Neural progenitor cell (in vitro differentiated cells): Measurements from ENCODE around the gene SSTR5. TPM values are rescaled to one million over a fixed set of nuclear protein-coding genes. Genes with fewer than 3 reads are reported as not detected.

ENCODE experiments used
- DNase-seq: peaks from one replicate; pipeline ENCODE4 v3.0.0-alpha.2; 2016; ENCODE audit warnings: low spot score
- H2AFZ ChIP-seq: fragments of 200-600 bp; sonication (generic); replicated peaks from 2 replicates; pipeline ENCODE4 v1.6.1; 2016; ENCODE audit warnings: antibody characterized with exemption
- H3F3A ChIP-seq: fragments of 200-600 bp; sonication (generic); 2 replicates; pipeline ENCODE4 v1.6.1; 2016; ENCODE audit warnings: antibody characterized with exemption, low read depth
- H3K27ac ChIP-seq: fragments of 200-600 bp; sonication (generic); 2 replicates; pipeline ENCODE4 v1.5.1; 2016; ENCODE audit warnings: mild to moderate bottlenecking
- H3K27me3 ChIP-seq: fragments of 200-600 bp; sonication (generic); 2 replicates; pipeline ENCODE4 v1.6.1; 2016; ENCODE audit warnings: mild to moderate bottlenecking, moderate library complexity
- H3K36me3 ChIP-seq: fragments of 200-600 bp; sonication (generic); 2 replicates; pipeline ENCODE4 v1.5.1; 2016
- H3K4me1 ChIP-seq: fragments of 200-600 bp; sonication (generic); 2 replicates; pipeline ENCODE4 v1.6.1; 2016; ENCODE audit warnings: mixed run types
- H3K4me2 ChIP-seq: fragments of 200-600 bp; sonication (generic); 2 replicates; pipeline ENCODE4 v1.6.1; 2016
- H3K4me3 ChIP-seq: fragments of 200-600 bp; sonication (generic); 2 replicates; pipeline ENCODE4 v1.5.1; 2016
- H3K79me2 ChIP-seq: fragments of 200-600 bp; sonication (generic); 2 replicates; pipeline ENCODE4 v1.6.1; 2016; ENCODE audit warnings: low read depth
- H3K9ac ChIP-seq: fragments of 200-600 bp; sonication (generic); 2 replicates; pipeline ENCODE4 v1.6.1; 2016
- H3K9me3 ChIP-seq: fragments of 200-600 bp; sonication (generic); 2 replicates; pipeline ENCODE4 v1.5.1; 2016; ENCODE audit warnings: low read depth
- H4K20me1 ChIP-seq: fragments of 200-600 bp; sonication (generic); 2 replicates; pipeline ENCODE4 v1.6.1; 2016; ENCODE audit warnings: low read depth
- H3K27ac Mint-ChIP-seq: 3 replicates; pipeline ENCODE4 v1.8.0; 2021; ENCODE audit warnings: mixed read lengths
- H3K27me3 Mint-ChIP-seq: 2 replicates; pipeline ENCODE4 v1.8.0; 2022; ENCODE audit warnings: low read depth, mild to moderate bottlenecking, inconsistent platforms, moderate library complexity, mixed read lengths; ENCODE audit not compliant: insufficient read depth
- H3K36me3 Mint-ChIP-seq: 3 replicates; pipeline ENCODE4 v1.8.0; 2021; ENCODE audit warnings: mixed read lengths
- H3K4me1 Mint-ChIP-seq: 3 replicates; pipeline ENCODE4 v1.8.0; 2021; ENCODE audit warnings: mixed read lengths
- H3K4me3 Mint-ChIP-seq: 3 replicates; pipeline ENCODE4 v1.8.0; 2021; ENCODE audit warnings: mild to moderate bottlenecking, moderate library complexity, mixed read lengths
- H3K9me3 Mint-ChIP-seq: 3 replicates; pipeline ENCODE4 v1.8.0; 2020; ENCODE audit warnings: mixed read lengths
- EZH2 ChIP-seq: fragments of 200-600 bp; sonication (generic); IDR thresholded peaks from 2 replicates; pipeline ENCODE4 v1.6.1; 2017; ENCODE audit warnings: antibody characterized with exemption, mild to moderate bottlenecking, moderate library complexity
- total RNA-seq: library from RNA; depleted of rRNA; stranded (reverse); fragments of >200 nt; gene quantifications from 2 replicates; pipeline ENCODE4 v1.2.3, GENCODE V29; 2015; ENCODE audit warnings: low replicate concordance
- TF ChIP-seq, protein P1 (sequence below): fragments of 200-600 bp; sonication (generic); IDR thresholded peaks from 2 replicates; pipeline ENCODE4 v1.5.1; 2017; ENCODE audit warnings: antibody characterized with exemption, mild to moderate bottlenecking

The SSTR5 gene
- total RNA-seq, 1 donor from 2014 or later = not detected

DNA sequence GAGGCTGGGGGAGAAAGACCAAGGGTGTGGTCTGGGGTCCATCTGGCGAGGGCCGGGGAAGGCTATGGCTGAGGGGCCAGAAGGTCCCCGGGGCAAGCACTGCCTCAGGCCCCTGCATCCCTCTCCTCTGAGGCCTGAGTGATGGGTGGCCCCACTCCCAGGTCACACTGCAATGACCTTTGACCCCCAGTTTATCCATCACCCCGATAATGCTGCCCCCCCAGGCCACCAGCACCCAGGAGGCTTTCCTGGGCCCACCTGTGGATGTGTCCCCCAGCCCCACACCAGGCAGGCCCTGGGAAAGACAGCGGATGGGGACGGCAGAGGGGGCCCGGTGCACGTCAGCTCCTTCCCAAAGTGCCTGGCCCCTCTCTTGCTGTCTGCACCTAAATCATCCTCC lies 57.8 kb downstream of the SSTR5 start:
- H3K4me3 Mint-ChIP-seq = no peak overlapping the region
- peaks cover 12% of the 10 kb centered on the region for H3K4me1 ChIP-seq

More for the DNA sequence above, 57.8 kb downstream of the SSTR5 start:
- Mint-ChIP-seq H3K9me3 (no peaks in the 10 kb centered on the region), H3K36me3 (no peaks in the 10 kb centered on the region), H3K27ac (no peak overlapping the region), H3K27me3 (peaks cover 5% of the 10 kb centered on the region), H3K4me1 (peaks cover 7% of the 10 kb centered on the region)
- no peak for DNase-seq
- Histone ChIP-seq H3K27ac (no peak overlapping the region), H3K36me3 (no peaks in the 10 kb centered on the region), H4K20me1 (no peaks in the 10 kb centered on the region), H3K9me3 (no peaks in the 10 kb centered on the region), H3K9ac (no peak overlapping the region), H3K79me2 (no peaks in the 10 kb centered on the region), H2AFZ (no peak overlapping the region), H3K4me3 (no peak overlapping the region), H3F3A (no peaks in the 10 kb centered on the region), H3K4me2 (no peak overlapping the region), H3K27me3 (no peaks in the 10 kb centered on the region)
- TF ChIP-seq, protein P1, sequence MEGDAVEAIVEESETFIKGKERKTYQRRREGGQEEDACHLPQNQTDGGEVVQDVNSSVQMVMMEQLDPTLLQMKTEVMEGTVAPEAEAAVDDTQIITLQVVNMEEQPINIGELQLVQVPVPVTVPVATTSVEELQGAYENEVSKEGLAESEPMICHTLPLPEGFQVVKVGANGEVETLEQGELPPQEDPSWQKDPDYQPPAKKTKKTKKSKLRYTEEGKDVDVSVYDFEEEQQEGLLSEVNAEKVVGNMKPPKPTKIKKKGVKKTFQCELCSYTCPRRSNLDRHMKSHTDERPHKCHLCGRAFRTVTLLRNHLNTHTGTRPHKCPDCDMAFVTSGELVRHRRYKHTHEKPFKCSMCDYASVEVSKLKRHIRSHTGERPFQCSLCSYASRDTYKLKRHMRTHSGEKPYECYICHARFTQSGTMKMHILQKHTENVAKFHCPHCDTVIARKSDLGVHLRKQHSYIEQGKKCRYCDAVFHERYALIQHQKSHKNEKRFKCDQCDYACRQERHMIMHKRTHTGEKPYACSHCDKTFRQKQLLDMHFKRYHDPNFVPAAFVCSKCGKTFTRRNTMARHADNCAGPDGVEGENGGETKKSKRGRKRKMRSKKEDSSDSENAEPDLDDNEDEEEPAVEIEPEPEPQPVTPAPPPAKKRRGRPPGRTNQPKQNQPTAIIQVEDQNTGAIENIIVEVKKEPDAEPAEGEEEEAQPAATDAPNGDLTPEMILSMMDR = no peak
- no peak for TF ChIP-seq EZH2

Other genes starting within 250 kb of the SSTR5 start
- 3.4 and 26.8 TPM in 2 replicates for gene LMF1, start 101.8 kb upstream of the SSTR5 start, total RNA-seq
- gene SOX8, start 91.0 kb upstream of the SSTR5 start, total RNA-seq = 0.75 and 3.0 TPM in 2 replicates
- gene C1QTNF8, start 23.5 kb downstream of the SSTR5 start, total RNA-seq = not detected in 2 replicates
- 9.5 and 32.6 TPM in 2 replicates for gene CACNA1H, start 80.4 kb downstream of the SSTR5 start, total RNA-seq
- gene TPSG1, start 152.5 kb downstream of the SSTR5 start, total RNA-seq = not detected in 2 replicates
- not detected in 2 replicates for gene TPSB2, start 157.4 kb downstream of the SSTR5 start, total RNA-seq
- not detected in 2 replicates for gene TPSAB1, start 168.0 kb downstream of the SSTR5 start, total RNA-seq
- gene TPSD1, start 183.3 kb downstream of the SSTR5 start, total RNA-seq = not detected in 2 replicates
- 184 and 239 TPM in 2 replicates for gene UBE2I, start 236.9 kb downstream of the SSTR5 start, total RNA-seq